HFFc6 (cell line): ENCODE measurements around the gene SRGAP3. TPM values are rescaled to one million over a fixed set of nuclear protein-coding genes. Genes with fewer than 3 reads are reported as not detected.
A peak's percentile ranks its signal among the peaks of the same experiment; 100 is the strongest.

Source experiments
- DNase-seq: peaks from one replicate; pipeline ENCODE4 v3.0.0-alpha.2; 2018
- H3K27ac Mint-ChIP-seq: 2 replicates; pipeline ENCODE4 v1.8.0; 2020; ENCODE audit warnings: mild to moderate bottlenecking, mixed read lengths
- H3K27me3 Mint-ChIP-seq: 2 replicates; pipeline ENCODE4 v1.8.0; 2021; ENCODE audit warnings: mild to moderate bottlenecking, moderate library complexity, mixed read lengths; ENCODE audit not compliant: insufficient read depth
- H3K36me3 Mint-ChIP-seq: 2 replicates; pipeline ENCODE4 v1.8.0; 2021; ENCODE audit warnings: low read depth, mixed read lengths
- H3K4me1 Mint-ChIP-seq: 2 replicates; pipeline ENCODE4 v1.8.0; 2020; ENCODE audit warnings: low read depth, mixed read lengths
- H3K4me3 Mint-ChIP-seq: 2 replicates; pipeline ENCODE4 v1.8.0; 2020; ENCODE audit warnings: mild to moderate bottlenecking, moderate library complexity, mixed read lengths
- H3K9me3 Mint-ChIP-seq: 2 replicates; pipeline ENCODE4 v1.8.0; 2020; ENCODE audit warnings: mild to moderate bottlenecking, mixed read lengths
- total RNA-seq, 6 experiments: library from RNA; stranded (reverse); fragmentation: NEBNext Ultra II Directional; extraction: Animal tissue kit (Norgen Biotek cat#: 25700); gene quantifications; 2 replicates in 1 of 6; 3 replicates in 5 of 6; pipeline ENCODE4 v1.2.3, GENCODE V29; 2021
- TF ChIP-seq, protein P1 (sequence below): fragments of 200-600 bp; sonication (generic); IDR thresholded peaks from 2 replicates; pipeline ENCODE4 v1.5.0; 2021; ENCODE audit warnings: antibody characterized with exemption, mild to moderate bottlenecking

SRGAP3 gene
- total RNA-seq, 6 experiments from 2014 or later = 0.23 to 0.92 (median 0.77) TPM

GRCh38 chr3:9075762-9076161 lies 173.7 kb downstream of the SRGAP3 start:
- Mint-ChIP-seq H3K4me3 (no peak overlapping the region), H3K27me3 (peaks cover 20% of the 10 kb centered on the region), H3K4me1 (peaks cover 20% of the 10 kb centered on the region), H3K36me3 (no peaks in the 10 kb centered on the region), H3K9me3 (no peaks in the 10 kb centered on the region), H3K27ac (no peak overlapping the region)
- TF ChIP-seq, protein P1, sequence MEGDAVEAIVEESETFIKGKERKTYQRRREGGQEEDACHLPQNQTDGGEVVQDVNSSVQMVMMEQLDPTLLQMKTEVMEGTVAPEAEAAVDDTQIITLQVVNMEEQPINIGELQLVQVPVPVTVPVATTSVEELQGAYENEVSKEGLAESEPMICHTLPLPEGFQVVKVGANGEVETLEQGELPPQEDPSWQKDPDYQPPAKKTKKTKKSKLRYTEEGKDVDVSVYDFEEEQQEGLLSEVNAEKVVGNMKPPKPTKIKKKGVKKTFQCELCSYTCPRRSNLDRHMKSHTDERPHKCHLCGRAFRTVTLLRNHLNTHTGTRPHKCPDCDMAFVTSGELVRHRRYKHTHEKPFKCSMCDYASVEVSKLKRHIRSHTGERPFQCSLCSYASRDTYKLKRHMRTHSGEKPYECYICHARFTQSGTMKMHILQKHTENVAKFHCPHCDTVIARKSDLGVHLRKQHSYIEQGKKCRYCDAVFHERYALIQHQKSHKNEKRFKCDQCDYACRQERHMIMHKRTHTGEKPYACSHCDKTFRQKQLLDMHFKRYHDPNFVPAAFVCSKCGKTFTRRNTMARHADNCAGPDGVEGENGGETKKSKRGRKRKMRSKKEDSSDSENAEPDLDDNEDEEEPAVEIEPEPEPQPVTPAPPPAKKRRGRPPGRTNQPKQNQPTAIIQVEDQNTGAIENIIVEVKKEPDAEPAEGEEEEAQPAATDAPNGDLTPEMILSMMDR = no peak
- no peak for DNase-seq

GRCh38 chr3:9074079-9074478 lies 175.4 kb downstream of the SRGAP3 start:
- Mint-ChIP-seq H3K36me3 (no peaks in the 10 kb centered on the region), H3K9me3 (no peaks in the 10 kb centered on the region), H3K4me1 (peaks cover 12% of the 10 kb centered on the region), H3K4me3 (no peak overlapping the region), H3K27ac (peak overlapping the region; percentile 68; the same call in 1 of the 2 replicates), H3K27me3 (peaks cover 23% of the 10 kb centered on the region)
- TF ChIP-seq, protein P1 = no peak
- DNase-seq = peak; percentile 50

DNA sequence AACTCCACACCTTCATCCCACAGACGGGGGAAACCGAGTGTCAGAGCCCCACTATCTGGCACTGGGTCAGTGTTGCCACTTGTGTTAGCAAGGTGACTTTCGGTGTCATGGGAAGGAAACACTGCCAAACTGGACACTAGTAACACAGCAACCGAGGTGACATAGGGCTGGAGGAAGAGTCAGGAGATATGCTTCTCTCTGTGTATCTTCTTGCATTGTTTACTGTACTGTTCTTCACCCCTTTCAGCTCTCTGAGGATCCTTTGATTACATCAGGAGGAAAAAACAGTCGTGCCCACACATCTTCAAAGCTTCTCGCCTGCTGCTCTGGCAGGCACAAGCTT lies 176.8 kb downstream of the SRGAP3 start:
- no peak for DNase-seq
- no peak overlapping the region for H3K4me3 Mint-ChIP-seq
- no peaks in the 10 kb centered on the region for H3K9me3 Mint-ChIP-seq
- no peaks in the 10 kb centered on the region for H3K36me3 Mint-ChIP-seq
- TF ChIP-seq, protein P1 = no peak
- no peak overlapping the region for H3K27ac Mint-ChIP-seq
- peaks cover 12% of the 10 kb centered on the region for H3K4me1 Mint-ChIP-seq
- peaks cover 22% of the 10 kb centered on the region for H3K27me3 Mint-ChIP-seq

DNA sequence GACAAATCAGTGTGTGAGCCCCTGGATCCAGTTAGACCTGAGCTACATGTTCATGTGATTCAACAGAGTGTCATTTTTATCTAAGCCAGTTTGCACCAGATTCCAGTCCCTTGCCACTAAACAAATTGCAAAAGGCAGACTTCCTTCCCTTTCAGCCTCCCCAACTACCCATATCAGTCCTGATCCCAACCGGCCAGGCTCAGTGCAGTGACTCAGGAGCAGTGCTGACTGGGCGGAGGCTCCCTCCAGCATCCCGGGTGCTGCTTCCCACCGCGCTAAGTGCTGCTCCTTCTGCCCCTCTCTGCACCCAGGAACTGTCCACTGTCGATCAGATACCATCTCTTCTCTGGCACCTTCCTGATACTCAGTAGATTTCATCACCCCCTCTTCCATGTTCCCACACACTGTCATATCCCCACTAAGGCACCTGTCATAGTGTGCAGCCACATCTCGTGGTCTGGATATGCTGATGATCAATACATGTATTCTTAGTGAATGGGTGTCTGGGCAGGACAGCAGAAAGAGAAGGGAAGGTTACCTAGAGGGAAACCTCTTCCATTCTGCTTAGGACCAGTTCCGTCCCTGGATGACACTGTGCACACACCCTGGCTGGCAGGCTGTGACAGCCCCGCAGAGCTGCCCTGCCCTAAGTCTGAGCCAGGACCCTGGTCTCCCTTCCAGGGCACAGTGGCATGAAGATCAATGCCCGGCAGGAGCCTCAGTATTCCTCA lies 177.3 kb downstream of the SRGAP3 start:
- Mint-ChIP-seq H3K4me3 (no peak overlapping the region), H3K27ac (no peak overlapping the region), H3K4me1 (peaks cover 12% of the 10 kb centered on the region), H3K9me3 (no peaks in the 10 kb centered on the region), H3K36me3 (no peaks in the 10 kb centered on the region), H3K27me3 (peaks cover 22% of the 10 kb centered on the region)
- TF ChIP-seq, protein P1 = no peak
- no peak for DNase-seq

DNA sequence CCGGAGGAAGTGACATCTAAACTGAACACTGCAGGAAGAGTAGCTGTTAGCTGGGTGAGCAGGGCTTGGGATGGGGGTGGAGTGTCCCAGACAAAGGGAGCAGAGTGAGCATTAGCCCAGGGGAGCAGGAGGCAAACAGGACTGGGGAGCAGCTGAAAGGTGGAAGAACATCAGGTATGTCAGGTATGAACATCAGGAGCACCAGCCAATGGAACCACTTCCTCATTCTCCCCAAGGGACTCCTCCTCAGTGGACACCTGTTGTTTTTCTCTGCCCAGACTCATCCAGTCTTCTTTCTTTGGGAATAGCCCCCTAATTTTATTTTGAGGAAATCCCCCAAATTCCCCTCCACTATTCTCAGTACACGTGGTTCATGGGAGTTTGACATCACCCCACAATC lies 178.5 kb downstream of the SRGAP3 start:
- Mint-ChIP-seq H3K4me3 (no peak overlapping the region), H3K27me3 (peaks cover 22% of the 10 kb centered on the region), H3K36me3 (no peaks in the 10 kb centered on the region), H3K4me1 (peaks cover 12% of the 10 kb centered on the region), H3K27ac (no peak overlapping the region), H3K9me3 (no peaks in the 10 kb centered on the region)
- TF ChIP-seq, protein P1 = no peak
- DNase-seq = no peak
